Activated T-helper 17 cell treated with anti-CD3 and anti-CD28 coated beads, Interleukin-2, amount 50 U/mL, for 72 hours (primary cell): ENCODE measurements around the gene TRIO. TPM values are rescaled to one million over a fixed set of nuclear protein-coding genes. Genes with fewer than 3 reads are reported as not detected.
A peak's percentile ranks its signal among the peaks of the same experiment; 100 is the strongest.

Source experiments
- ATAC-seq: fragments of 150-1000 bp; cut with Tn5 transposase; replicated peaks from 2 replicates; pipeline ENCODE4 v1.10.0; 2021; ENCODE audit warnings: mild to moderate bottlenecking, moderate library complexity
- H3K27ac Mint-ChIP-seq: one replicate; pipeline ENCODE4 v1.8.0; 2022; ENCODE audit warnings: mixed read lengths
- H3K27me3 Mint-ChIP-seq: one replicate; pipeline ENCODE4 v1.8.0; 2022; ENCODE audit warnings: mixed read lengths
- H3K36me3 Mint-ChIP-seq: one replicate; pipeline ENCODE4 v1.8.0; 2022; ENCODE audit warnings: low read depth, mild to moderate bottlenecking, mixed read lengths
- H3K4me1 Mint-ChIP-seq: one replicate; pipeline ENCODE4 v1.8.0; 2022; ENCODE audit warnings: mixed read lengths
- H3K4me3 Mint-ChIP-seq: one replicate; pipeline ENCODE4 v1.8.0; 2022; ENCODE audit warnings: mild to moderate bottlenecking, mixed read lengths
- H3K9me3 Mint-ChIP-seq: one replicate; pipeline ENCODE4 v1.8.0; 2022; ENCODE audit warnings: mixed read lengths
- total RNA-seq, 2 donors: library from RNA; stranded (reverse); gene quantifications; one replicate each; pipeline ENCODE4 v1.2.3, GENCODE V29; 2022

Gene TRIO
- total RNA-seq, 2 donors from 2014 or later: 13.6 to 21.5 TPM

DNA sequence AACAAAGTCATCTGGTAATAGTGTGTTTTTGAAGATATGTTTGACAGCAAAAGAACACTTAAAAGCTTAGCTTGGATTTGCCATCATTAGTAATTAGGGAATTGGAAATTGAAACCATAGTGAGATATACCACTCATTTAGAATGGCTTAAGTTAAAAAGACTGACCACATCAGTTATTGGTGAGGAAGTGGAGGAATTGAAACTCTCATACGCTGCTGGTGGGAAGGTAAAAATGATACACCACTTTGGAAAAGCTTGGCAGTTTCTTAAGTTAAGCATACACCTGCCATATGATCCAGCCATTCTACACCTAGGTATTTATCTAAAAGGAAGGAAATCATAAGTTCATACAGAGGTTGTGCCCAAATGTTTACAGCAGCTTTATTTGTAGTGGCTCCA, 213.2 kb downstream of the TRIO start:
- Mint-ChIP-seq H3K4me1 (no peaks in the 10 kb centered on the region), H3K27ac (no peak overlapping the region), H3K27me3 (no peaks in the 10 kb centered on the region), H3K36me3 (no peaks in the 10 kb centered on the region), H3K4me3 (no peak overlapping the region), H3K9me3 (no peaks in the 10 kb centered on the region)
- ATAC-seq: no peak

DNA sequence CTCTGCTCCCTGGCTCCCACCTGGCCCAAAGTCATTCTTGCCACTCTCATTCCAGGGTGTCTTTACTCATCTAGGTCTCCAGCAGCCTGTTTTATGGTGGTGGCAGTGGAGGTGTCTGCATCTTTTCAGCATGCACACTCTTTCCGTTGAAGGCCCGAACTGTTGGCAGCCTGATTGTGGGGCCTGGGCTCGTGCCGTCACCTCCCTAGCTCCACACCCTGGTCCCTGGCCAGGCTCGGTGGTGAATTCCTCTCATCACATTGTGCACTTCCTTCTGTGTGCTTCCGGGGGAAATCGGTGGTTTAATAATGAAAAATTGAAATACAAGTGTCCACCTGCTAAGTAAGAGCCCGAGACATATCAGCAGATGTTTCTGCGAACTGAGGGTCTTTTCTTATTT, 214.3 kb downstream of the TRIO start:
- H3K27me3 Mint-ChIP-seq: no peaks in the 10 kb centered on the region
- H3K27ac Mint-ChIP-seq: no peak overlapping the region
- no peaks in the 10 kb centered on the region for H3K4me1 Mint-ChIP-seq
- no peak for ATAC-seq
- H3K9me3 Mint-ChIP-seq: no peaks in the 10 kb centered on the region
- H3K4me3 Mint-ChIP-seq: no peak overlapping the region
- H3K36me3 Mint-ChIP-seq: no peaks in the 10 kb centered on the region

DNA sequence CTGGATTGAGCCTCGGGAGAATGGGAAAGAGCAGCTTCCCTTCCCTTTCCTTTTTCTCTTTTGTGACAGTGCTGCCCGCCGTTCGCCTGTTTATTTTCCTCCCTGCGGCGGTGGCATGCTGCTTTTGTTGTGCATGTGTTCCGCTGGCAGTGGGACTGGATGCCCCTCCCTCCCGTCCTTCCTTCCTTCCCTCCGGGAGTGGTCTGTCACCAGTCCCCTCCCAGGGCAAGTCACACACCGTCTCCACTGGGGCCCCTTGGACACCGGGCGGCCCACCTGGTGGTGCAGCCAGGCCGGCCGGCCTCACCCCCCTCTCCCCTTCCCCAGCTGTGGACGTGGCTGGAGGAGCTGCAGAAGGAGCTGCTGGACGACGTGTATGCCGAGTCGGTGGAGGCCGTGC, 214.7 kb downstream of the TRIO start:
- H3K4me3 Mint-ChIP-seq: no peak overlapping the region
- ATAC-seq: no peak
- H3K27me3 Mint-ChIP-seq: no peaks in the 10 kb centered on the region
- no peaks in the 10 kb centered on the region for H3K36me3 Mint-ChIP-seq
- no peaks in the 10 kb centered on the region for H3K4me1 Mint-ChIP-seq
- H3K9me3 Mint-ChIP-seq: no peaks in the 10 kb centered on the region
- H3K27ac Mint-ChIP-seq: no peak overlapping the region

DNA sequence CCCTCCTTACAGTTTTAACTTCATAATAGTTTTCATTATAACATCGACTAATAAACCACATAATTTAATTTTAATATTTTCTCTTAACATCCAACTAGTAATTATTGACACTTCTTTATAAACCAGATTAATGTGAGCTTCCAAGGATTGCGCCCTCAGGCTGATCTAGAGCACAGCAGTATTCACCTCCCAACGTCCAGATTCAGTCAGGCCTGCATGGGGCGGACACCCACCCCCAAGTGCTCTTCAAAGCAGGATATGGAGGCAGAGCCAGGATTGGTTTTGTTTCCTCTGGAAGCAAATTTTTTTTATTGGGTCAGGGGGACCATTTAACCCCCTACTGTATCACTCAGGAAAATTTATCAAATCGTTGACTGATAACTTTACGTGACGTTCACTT, 215.4 kb downstream of the TRIO start:
- H3K27me3 Mint-ChIP-seq: no peaks in the 10 kb centered on the region
- H3K36me3 Mint-ChIP-seq: no peaks in the 10 kb centered on the region
- H3K27ac Mint-ChIP-seq: no peak overlapping the region
- H3K4me1 Mint-ChIP-seq: no peaks in the 10 kb centered on the region
- H3K9me3 Mint-ChIP-seq: no peaks in the 10 kb centered on the region
- ATAC-seq: no peak
- no peak overlapping the region for H3K4me3 Mint-ChIP-seq

DNA sequence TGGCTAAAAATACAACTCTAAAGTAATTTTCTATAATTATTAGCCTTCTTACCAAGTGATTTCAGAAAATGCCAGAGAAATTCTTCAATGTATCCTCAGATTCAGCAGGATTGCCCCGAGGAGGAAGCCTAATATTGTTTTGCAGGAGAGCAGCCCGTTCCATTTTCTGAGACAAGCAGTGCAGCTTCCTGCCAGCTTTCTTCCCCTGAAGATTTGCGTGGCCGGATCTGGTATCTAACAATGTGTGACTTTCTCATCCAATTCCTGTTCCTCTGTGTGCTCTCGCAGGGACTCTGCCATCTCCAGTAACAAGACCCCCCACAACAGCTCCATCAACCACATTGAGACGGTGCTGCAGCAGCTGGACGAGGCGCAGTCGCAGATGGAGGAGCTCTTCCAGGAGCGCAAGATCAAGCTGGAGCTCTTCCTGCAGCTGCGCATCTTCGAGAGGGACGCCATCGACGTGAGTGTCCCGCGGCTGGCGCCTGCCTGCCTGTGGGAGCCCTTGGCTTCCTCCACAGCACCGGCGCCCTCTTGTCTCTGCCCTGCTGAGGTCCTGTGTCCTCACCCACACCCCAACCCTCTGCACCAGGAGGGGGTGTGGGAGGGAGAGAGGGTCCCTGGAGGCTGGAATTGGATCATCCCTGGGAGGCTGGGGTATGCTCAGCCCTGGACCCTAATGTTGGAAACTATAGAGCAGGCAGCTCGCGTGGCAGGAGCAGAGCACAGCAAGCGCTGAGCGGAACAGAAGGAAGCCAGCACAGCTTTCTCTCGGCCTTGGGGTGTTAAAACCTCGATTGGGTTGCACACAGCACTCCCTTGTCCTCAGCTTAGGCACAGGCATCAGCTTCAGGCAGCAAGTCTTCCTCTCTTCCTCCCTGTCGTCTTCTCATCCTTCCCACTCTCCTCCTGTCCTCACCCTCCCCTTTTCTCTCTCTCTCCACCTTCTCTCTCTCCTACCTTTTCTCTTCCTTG, 216.2 kb downstream of the TRIO start:
- H3K27ac Mint-ChIP-seq: no peak overlapping the region
- no peaks in the 10 kb centered on the region for H3K4me1 Mint-ChIP-seq
- no peaks in the 10 kb centered on the region for H3K27me3 Mint-ChIP-seq
- no peaks in the 10 kb centered on the region for H3K36me3 Mint-ChIP-seq
- H3K4me3 Mint-ChIP-seq: no peak overlapping the region
- H3K9me3 Mint-ChIP-seq: no peaks in the 10 kb centered on the region
- no peak for ATAC-seq

DNA sequence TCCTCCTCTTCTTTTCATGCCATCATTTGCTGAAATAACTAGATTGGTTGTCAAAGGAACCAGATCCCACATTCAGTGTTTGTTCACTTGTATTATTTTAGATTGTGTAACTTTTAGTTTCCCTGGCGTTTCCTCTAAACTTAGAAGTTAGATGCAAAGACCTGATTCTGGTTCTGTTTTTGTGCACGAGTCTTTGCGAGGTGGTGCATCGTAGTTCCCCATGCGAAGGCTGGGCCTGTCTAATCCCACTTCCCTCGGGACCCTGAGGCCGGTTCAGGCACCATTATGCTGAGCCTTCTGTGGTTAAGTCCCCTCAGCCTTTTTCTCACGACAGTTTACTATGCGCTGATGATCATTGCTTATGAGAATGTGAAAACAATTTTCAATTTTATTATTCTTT, 219.3 kb downstream of the TRIO start:
- Mint-ChIP-seq H3K27me3 (no peaks in the 10 kb centered on the region), H3K36me3 (no peaks in the 10 kb centered on the region), H3K27ac (no peak overlapping the region), H3K4me1 (peaks cover 18% of the 10 kb centered on the region), H3K9me3 (no peaks in the 10 kb centered on the region), H3K4me3 (no peak overlapping the region)
- ATAC-seq: no peak

DNA sequence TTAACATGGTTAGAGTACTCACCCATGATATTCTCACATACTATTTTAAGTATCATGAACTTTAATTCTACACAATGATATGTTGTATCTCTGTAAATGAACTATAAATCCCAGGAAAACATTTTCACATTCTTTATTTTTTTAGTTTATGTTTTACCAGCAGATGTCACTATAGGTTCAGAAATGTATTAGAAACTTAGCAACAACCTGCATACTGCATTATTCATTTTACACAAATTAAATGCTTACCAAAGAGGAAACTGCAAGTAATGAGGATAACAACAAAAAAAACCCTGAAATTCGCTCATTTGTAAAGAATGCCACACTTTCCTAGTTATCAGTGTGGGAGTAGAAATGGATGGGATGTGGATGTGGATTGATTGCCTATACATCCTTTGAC, 221.0 kb downstream of the TRIO start:
- Mint-ChIP-seq H3K36me3 (no peaks in the 10 kb centered on the region), H3K4me1 (peaks cover 18% of the 10 kb centered on the region), H3K27ac (no peak overlapping the region), H3K4me3 (no peak overlapping the region), H3K9me3 (no peaks in the 10 kb centered on the region), H3K27me3 (no peaks in the 10 kb centered on the region)
- ATAC-seq: no peak

DNA sequence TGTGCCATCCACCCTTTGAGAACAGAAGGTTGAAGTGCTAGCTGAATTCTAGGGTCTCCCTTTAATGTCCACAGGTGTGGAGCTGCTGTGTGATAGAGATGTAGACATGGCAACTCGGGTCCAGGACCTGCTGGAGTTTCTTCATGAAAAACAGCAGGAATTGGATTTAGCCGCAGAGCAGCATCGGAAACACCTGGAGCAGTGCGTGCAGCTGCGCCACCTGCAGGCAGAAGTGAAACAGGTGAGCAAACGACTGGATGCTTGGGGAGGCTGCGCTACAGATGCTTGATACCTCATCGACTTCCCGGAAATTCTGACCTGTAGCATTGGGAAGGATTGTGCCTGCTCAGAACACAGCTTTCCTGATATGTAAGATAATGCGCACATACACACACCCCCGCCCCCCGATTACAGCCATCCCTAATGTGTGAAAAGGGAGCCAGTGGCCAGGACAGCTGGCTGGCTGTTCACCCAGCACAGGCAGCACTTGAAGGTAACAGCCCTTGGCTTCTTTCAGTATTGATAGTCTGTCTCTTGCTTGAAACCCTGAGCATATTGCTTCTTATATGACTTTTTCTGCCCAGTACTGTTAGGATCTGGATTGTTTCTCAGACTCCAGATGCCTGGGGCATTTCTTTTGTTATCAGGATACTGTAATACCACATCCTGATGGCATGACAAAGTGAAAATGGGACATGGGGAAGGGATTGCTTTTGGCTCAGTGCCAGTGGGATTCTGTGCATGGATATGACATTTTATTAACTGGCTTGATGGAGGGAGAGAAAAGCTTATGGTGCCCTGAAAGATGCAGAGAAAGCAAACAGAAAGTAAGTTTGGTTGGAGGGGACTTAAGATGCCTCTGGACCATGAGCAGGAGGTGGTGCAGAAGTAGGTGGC, 221.7 kb downstream of the TRIO start:
- peaks cover 18% of the 10 kb centered on the region for H3K4me1 Mint-ChIP-seq
- no peaks in the 10 kb centered on the region for H3K27me3 Mint-ChIP-seq
- no peaks in the 10 kb centered on the region for H3K9me3 Mint-ChIP-seq
- peaks cover 6% of the 10 kb centered on the region for H3K36me3 Mint-ChIP-seq
- peak overlapping the region; percentile 6 for H3K4me3 Mint-ChIP-seq
- ATAC-seq: peak; percentile 32
- H3K27ac Mint-ChIP-seq: peak overlapping the region; percentile 10

DNA sequence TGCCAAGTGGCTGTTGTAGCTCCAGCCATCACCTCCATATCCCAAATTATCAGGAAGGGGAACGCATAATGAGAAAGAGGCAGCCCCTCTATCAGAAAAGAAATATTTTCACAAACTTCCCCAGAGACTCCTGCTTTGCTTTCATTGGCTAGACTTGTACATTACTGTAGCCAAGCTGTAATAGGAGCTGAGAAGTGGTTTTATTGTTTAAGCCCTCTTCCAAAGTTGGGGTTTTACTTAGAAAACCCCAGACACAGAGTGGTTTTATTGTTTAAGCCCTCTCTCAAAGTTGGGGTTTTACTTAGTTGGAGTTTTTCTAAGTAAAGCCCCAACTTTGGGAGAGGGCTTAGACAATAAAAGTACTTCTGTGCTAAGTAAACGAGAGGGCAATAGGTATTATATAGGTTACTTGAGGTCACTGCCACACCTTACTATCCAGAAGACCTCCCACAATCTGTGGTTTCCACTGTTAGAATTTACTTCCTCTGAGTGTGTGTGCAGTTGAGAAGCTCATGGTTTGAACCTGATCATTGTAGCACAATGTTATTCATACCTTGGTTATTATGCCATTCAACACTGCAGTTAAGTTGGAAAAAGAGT, 222.8 kb downstream of the TRIO start:
- Mint-ChIP-seq H3K36me3 (peaks cover 11% of the 10 kb centered on the region), H3K4me1 (peaks cover 18% of the 10 kb centered on the region), H3K4me3 (peak overlapping the region; percentile 32), H3K27me3 (no peaks in the 10 kb centered on the region), H3K27ac (peak overlapping the region; percentile 79), H3K9me3 (no peaks in the 10 kb centered on the region)
- peak; percentile 86 for ATAC-seq

DNA sequence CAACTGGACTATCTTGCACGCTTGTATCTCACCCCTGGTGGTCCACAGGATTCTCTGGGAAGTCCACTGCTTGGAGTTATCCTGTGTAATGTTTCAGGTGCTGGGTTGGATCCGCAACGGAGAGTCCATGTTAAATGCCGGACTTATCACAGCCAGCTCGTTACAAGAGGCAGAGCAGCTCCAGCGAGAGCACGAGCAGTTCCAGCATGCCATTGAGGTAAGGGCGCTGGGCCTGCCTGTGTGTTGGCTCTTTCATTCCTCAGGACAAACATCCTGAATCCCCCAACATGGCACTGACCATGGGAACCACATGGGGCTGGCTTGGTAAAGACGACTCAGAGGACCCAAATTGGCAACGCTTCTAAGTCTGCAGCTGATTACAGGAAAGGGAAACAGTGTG, 223.6 kb downstream of the TRIO start:
- no peak for ATAC-seq
- Mint-ChIP-seq H3K36me3 (peaks cover 11% of the 10 kb centered on the region), H3K9me3 (no peaks in the 10 kb centered on the region), H3K27ac (peak overlapping the region; percentile 79), H3K4me3 (no peak overlapping the region), H3K4me1 (peaks cover 18% of the 10 kb centered on the region), H3K27me3 (no peaks in the 10 kb centered on the region)

DNA sequence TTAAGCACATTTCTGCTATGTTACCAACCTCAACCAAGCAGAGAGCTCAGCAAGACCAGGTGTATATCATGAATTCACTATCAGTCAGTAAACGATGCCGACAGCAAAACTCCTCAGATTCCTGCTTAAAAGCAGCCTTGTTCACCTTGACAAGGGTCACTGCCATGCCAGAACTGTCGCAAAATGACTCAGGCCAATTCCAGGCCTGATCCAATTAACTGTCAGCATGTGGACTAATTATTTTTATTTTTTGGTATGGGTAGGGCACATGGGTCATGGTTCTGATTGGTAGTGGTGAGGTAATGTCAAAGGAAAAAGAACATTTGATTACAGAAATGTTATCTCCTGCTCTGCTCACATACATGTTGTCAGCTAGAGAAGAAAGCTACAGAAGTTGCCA, 224.2 kb downstream of the TRIO start:
- no peaks in the 10 kb centered on the region for H3K9me3 Mint-ChIP-seq
- peaks cover 11% of the 10 kb centered on the region for H3K36me3 Mint-ChIP-seq
- H3K27me3 Mint-ChIP-seq: no peaks in the 10 kb centered on the region
- H3K27ac Mint-ChIP-seq: no peak overlapping the region
- H3K4me1 Mint-ChIP-seq: peaks cover 18% of the 10 kb centered on the region
- ATAC-seq: no peak
- no peak overlapping the region for H3K4me3 Mint-ChIP-seq

DNA sequence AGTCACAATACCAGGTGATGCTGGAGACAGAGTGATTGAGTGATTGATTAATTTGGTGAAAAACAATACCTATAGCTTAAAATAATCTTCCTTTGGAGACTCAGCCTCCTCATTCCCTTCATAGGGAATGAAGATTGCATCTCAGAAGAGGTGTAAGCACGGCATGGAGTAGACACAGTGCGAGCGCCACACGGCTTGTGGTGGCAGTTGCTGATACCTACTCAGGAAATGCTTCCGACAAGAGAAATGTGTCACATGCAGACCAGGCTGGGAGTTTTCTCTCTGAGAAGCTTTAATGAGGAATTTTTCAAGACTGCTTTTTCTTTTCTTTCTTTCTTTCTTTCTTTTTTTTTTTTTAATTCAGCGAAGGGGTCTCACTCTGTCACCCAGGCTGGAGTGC, 226.6 kb downstream of the TRIO start:
- Mint-ChIP-seq H3K4me3 (no peak overlapping the region), H3K36me3 (peaks cover 11% of the 10 kb centered on the region), H3K27ac (no peak overlapping the region), H3K9me3 (no peaks in the 10 kb centered on the region), H3K27me3 (no peaks in the 10 kb centered on the region), H3K4me1 (peaks cover 17% of the 10 kb centered on the region)
- no peak for ATAC-seq

DNA sequence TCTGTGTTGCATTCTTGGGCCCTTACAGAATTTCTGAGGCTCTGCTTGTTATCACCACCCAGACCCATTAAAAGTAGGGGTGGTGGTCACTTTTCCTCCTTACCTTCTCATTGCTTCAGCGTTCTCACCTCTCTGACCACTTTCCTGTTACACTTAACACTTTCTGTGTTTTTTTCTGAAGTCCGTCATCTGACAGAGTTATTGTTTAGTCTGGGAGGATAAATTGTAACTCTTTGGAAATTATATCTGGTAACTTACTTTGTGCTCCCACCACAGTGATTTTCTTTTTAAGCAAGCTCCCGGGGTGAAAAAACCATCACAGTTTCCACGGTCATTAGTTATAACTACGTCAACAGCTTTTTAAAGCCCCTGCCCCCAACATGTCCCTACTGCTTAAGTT, 227.2 kb downstream of the TRIO start:
- H3K4me1 Mint-ChIP-seq: peaks cover 11% of the 10 kb centered on the region
- no peaks in the 10 kb centered on the region for H3K27me3 Mint-ChIP-seq
- no peaks in the 10 kb centered on the region for H3K9me3 Mint-ChIP-seq
- no peak for ATAC-seq
- H3K27ac Mint-ChIP-seq: no peak overlapping the region
- peaks cover 11% of the 10 kb centered on the region for H3K36me3 Mint-ChIP-seq
- no peak overlapping the region for H3K4me3 Mint-ChIP-seq

DNA sequence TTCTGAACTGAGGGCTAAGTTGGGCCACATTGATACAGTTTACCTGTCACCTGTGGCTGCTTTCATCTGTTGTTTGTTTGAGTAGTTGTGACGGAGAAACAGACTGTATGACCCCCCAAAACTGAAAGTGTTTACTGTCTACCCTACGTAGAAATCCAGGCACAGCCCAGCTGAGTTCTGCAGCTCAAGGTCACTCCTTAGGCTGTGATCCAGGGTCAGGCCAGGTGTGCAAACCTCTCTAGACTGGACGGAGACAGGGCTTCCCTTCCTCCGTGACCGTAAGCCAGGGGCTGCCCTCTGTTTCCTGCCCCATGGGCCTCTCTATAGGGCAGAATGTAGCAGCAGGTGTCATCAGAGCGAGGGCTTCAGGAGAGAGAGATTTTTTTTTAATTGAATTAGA, 230.5 kb downstream of the TRIO start:
- H3K27me3 Mint-ChIP-seq: no peaks in the 10 kb centered on the region
- H3K4me3 Mint-ChIP-seq: no peak overlapping the region
- peaks cover 11% of the 10 kb centered on the region for H3K36me3 Mint-ChIP-seq
- no peaks in the 10 kb centered on the region for H3K4me1 Mint-ChIP-seq
- no peak overlapping the region for H3K27ac Mint-ChIP-seq
- no peaks in the 10 kb centered on the region for H3K9me3 Mint-ChIP-seq
- ATAC-seq: no peak
